Kidney epithelial cell (primary cell): Measurements from ENCODE around the gene CACNA1A. TPM values are rescaled to one million over a fixed set of nuclear protein-coding genes. Genes with fewer than 3 reads are reported as not detected.

Experiments
- DNase-seq: peaks from one replicate; pipeline ENCODE4 v3.0.0-alpha.2; 2010; ENCODE audit warnings: low read depth
- H3K27me3 ChIP-seq: 2 replicates; pipeline ENCODE4 v1.6.0; 2011; ENCODE audit warnings: low read length; ENCODE audit not compliant: control insufficient read depth, insufficient read depth
- H3K36me3 ChIP-seq: 2 replicates; pipeline ENCODE4 v1.5.1; 2011; ENCODE audit warnings: low read length; ENCODE audit not compliant: control insufficient read depth, insufficient read depth
- H3K4me3 ChIP-seq: 2 replicates; pipeline ENCODE4 v1.5.1; 2011; ENCODE audit warnings: low read depth, mild to moderate bottlenecking, control low read depth, low read length
- CTCF ChIP-seq: IDR thresholded peaks from 2 replicates; pipeline ENCODE4 v1.5.1; 2011; ENCODE audit warnings: mild to moderate bottlenecking, moderate library complexity, low read length, control low read depth, inconsistent platforms; ENCODE audit not compliant: insufficient read depth, poor library complexity, severe bottlenecking
- total RNA-seq: library from RNA; depleted of rRNA; stranded (reverse); fragments of >200 nt; gene quantifications from 2 replicates; pipeline ENCODE4 v1.2.3, GENCODE V29; 2015

Gene CACNA1A
- total RNA-seq, 1 donor from 2014 or later: 0.29 TPM

- Histone ChIP-seq H3K27me3 (no peaks in the 10 kb centered on the region), H3K36me3 (no peaks in the 10 kb centered on the region), H3K4me3 (no peak overlapping the region)
- DNase-seq: no peak
- TF ChIP-seq CTCF: no peak
These were observed 261.4 kb downstream of the CACNA1A start for GRCh38 chr19:13244920-13245319.

GRCh38 chr19:13241231-13242104 lies 264.8 kb downstream of the CACNA1A start:
- DNase-seq: no peak
- Histone ChIP-seq H3K27me3 (no peaks in the 10 kb centered on the region), H3K36me3 (no peaks in the 10 kb centered on the region), H3K4me3 (no peak overlapping the region)
- no peak for TF ChIP-seq CTCF

GRCh38 chr19:13240312-13241022 lies 265.8 kb downstream of the CACNA1A start:
- no peaks in the 10 kb centered on the region for H3K36me3 ChIP-seq
- no peak for TF ChIP-seq CTCF
- H3K27me3 ChIP-seq: no peaks in the 10 kb centered on the region
- no peak overlapping the region for H3K4me3 ChIP-seq
- DNase-seq: no peak

- no peak overlapping the region for H3K4me3 ChIP-seq
- DNase-seq: no peak
- no peaks in the 10 kb centered on the region for H3K27me3 ChIP-seq
- TF ChIP-seq CTCF: no peak
- no peaks in the 10 kb centered on the region for H3K36me3 ChIP-seq
These were observed 267.3 kb downstream of the CACNA1A start for GRCh38 chr19:13238891-13239534.

GRCh38 chr19:13234518-13234917 lies 271.8 kb downstream of the CACNA1A start:
- peaks cover 2% of the 10 kb centered on the region for H3K27me3 ChIP-seq
- TF ChIP-seq CTCF: peak; percentile 60
- DNase-seq: no peak
- H3K4me3 ChIP-seq: no peak overlapping the region
- H3K36me3 ChIP-seq: no peaks in the 10 kb centered on the region
